Brain microvascular endothelial cell (primary cell): ENCODE data around the gene HHATL.
"Not testable (repeated sequence)": the region's sequence is repeated elsewhere in the genome, so short reads cannot be mapped to it uniquely, and the experiment has no call there.

ENCODE experiments used
- DNase-seq: peaks from one replicate; pipeline ENCODE4 v3.0.0-alpha.2; 2020
- H3K27ac ChIP-seq: fragments of 250-450 bp; sonication (Bioruptor Pico); 2 replicates; pipeline ENCODE4 v1.5.1; 2020; ENCODE audit warnings: mild to moderate bottlenecking, moderate library complexity
- H3K27me3 ChIP-seq: fragments of 250-450 bp; sonication (Bioruptor Pico); replicated peaks from 2 replicates; pipeline ENCODE4 v1.5.1; 2020; ENCODE audit warnings: mild to moderate bottlenecking
- H3K36me3 ChIP-seq: fragments of 250-450 bp; sonication (Bioruptor Pico); replicated peaks from 2 replicates; pipeline ENCODE4 v1.5.1; 2020; ENCODE audit warnings: mild to moderate bottlenecking
- H3K4me3 ChIP-seq: 2 replicates; pipeline ENCODE4 v1.5.1; 2011; ENCODE audit warnings: low read depth, mild to moderate bottlenecking, control low read depth, low read length, moderate library complexity
- CTCF ChIP-seq: IDR thresholded peaks from 2 replicates; pipeline ENCODE4 v1.5.1; 2011; ENCODE audit warnings: low read depth, mild to moderate bottlenecking, moderate library complexity, low read length, control low read depth, inconsistent platforms; ENCODE audit errors: missing control alignments
- in situ Hi-C: cut with HindIII; loops from 2 replicates; pipeline ENCODE4 v1.10.0; 2017; ENCODE audit warnings: low sequenced_read_pairs, low pct_ligation_motif_present

Gene HHATL

GRCh38 chr3:42728668-42729364 lies 26.2 kb upstream of the HHATL start:
- Histone ChIP-seq H3K27ac (no peak overlapping the region), H3K27me3 (no peaks in the 10 kb centered on the region), H3K36me3 (no peaks in the 10 kb centered on the region), H3K4me3 (no peak overlapping the region)
- no peak for DNase-seq
- no peak for TF ChIP-seq CTCF
- in situ Hi-C loops = no loop called here

DNA sequence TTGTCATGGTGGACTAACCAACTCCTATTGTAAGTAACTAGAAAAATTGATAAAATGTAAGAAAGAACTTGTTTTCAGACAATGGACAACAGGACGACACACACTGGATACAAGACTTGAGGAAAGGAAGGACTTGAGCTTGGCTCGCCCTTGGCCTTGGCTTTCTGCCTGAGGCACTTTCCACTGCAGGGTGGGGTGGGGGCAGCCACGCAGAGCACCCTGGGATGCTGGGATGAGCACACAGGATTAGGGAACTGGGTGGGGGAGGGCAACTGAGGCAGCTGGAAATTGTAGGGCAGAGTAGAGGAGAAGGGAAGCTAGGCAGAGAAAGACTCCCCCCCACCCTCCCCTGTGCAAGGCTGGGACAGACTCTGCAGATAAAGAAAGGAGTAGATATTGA lies 25.5 kb upstream of the HHATL start:
- H3K4me3 ChIP-seq = no peak overlapping the region
- no peak for TF ChIP-seq CTCF
- DNase-seq = no peak
- H3K27ac ChIP-seq = no peak overlapping the region
- in situ Hi-C loops = no loop called here
- H3K36me3 ChIP-seq = no peaks in the 10 kb centered on the region
- no peaks in the 10 kb centered on the region for H3K27me3 ChIP-seq

GRCh38 chr3:42725454-42725853 lies 22.9 kb upstream of the HHATL start:
- DNase-seq = no peak

GRCh38 chr3:42723219-42723618 lies 20.6 kb upstream of the HHATL start:
- TF ChIP-seq CTCF = no peak
- Histone ChIP-seq H3K36me3 (no peaks in the 10 kb centered on the region), H3K27ac (no peak overlapping the region), H3K4me3 (no peak overlapping the region), H3K27me3 (peaks cover 4% of the 10 kb centered on the region)
- DNase-seq = no peak
- in situ Hi-C loops = no loop called here

More at GRCh38 chr3:42725454-42725853, 22.9 kb upstream of the HHATL start:
- in situ Hi-C loops = no loop called here
- TF ChIP-seq CTCF = no peak
- no peak overlapping the region for H3K4me3 ChIP-seq
- peaks cover 2% of the 10 kb centered on the region for H3K27me3 ChIP-seq
- no peak overlapping the region for H3K27ac ChIP-seq
- no peaks in the 10 kb centered on the region for H3K36me3 ChIP-seq

GRCh38 chr3:42722442-42722841 lies 19.8 kb upstream of the HHATL start:
- H3K27me3 ChIP-seq, DNase-seq, in situ Hi-C loops: not testable (repeated sequence)

DNA sequence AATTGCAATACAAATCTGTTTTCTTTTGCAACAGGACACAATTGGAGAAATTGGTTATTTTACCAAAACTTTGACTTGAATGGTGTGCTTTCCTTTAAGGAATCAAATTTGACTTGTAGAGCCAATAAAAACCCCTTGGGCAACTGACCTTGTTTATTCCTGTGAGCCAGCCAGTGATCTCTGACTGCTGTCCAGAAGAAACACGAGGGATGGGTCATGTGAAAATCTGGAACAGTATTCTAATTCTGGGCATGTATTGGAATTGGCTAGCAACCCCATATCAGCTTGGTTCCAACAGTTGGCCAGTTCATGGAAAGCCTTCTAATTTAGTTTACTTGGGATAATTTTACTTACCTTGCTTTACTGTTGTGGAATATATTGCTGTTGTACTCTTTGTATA lies 19.1 kb upstream of the HHATL start:
- no peak for DNase-seq
- no peak for TF ChIP-seq CTCF
- Histone ChIP-seq H3K27ac (no peak overlapping the region), H3K36me3 (no peaks in the 10 kb centered on the region), H3K27me3 (peaks cover 4% of the 10 kb centered on the region), H3K4me3 (no peak overlapping the region)
- in situ Hi-C loops = no loop called here

More at GRCh38 chr3:42722442-42722841, 19.8 kb upstream of the HHATL start:
- H3K36me3 ChIP-seq, H3K4me3 ChIP-seq, H3K27ac ChIP-seq: not testable (repeated sequence)
